ENCODE measurements around the gene COMT. TPM values are rescaled to one million over a fixed set of nuclear protein-coding genes. Genes with fewer than 3 reads are reported as not detected.

COMT gene
- total and polyA plus RNA-seq, 9 of the 15 experiments (the other 6 are each of a cell fraction or from before 2014, with no cell fraction given): 12.5 to 351 (median 155) TPM

- 0 out of 2 replicates have a peak, but pooled peaks have one; percentile 7 for TF ChIP-seq HDAC6 (IDR thresholded peaks at IDR 0.05; ENCODE audit: low read depth, low read length)
- TF ChIP-seq CBX3 (IDR thresholded peaks at IDR 0.05; ENCODE audit: borderline replicate concordance in 1 of 2, low read length in 2 of 2): no peak
- TF ChIP-seq MTF1 (CRISPR knock-in tag; IDR thresholded peaks at IDR 0.05; ENCODE audit: borderline replicate concordance): 0 out of 2 replicates have a peak, but pooled peaks have one; percentile 38
- TF ChIP-seq PCBP2 (IDR thresholded peaks at IDR 0.05; ENCODE audit: low read depth, low read length, poor library complexity, severe bottlenecking): no peak
- TF ChIP-seq GTF2F1 (IDR thresholded peaks at IDR 0.05; ENCODE audit: low read depth, low read length): no peak
- no peak for TF ChIP-seq E2F6 (IDR thresholded peaks at IDR 0.05; ENCODE audit: borderline replicate concordance in 1 of 2, extremely low read depth in 1 of 2, insufficient read depth in 1 of 2, insufficient read length in 1 of 2, low read depth in 1 of 2, low read length in 1 of 2, poor library complexity in 1 of 2, severe bottlenecking in 1 of 2)
- peak; percentile 78; the same call in 1 of the 2 replicates for TF ChIP-seq PRMT5 (CRISPR knock-in tag; IDR thresholded peaks at IDR 0.05)
- TF ChIP-seq, protein P1, sequence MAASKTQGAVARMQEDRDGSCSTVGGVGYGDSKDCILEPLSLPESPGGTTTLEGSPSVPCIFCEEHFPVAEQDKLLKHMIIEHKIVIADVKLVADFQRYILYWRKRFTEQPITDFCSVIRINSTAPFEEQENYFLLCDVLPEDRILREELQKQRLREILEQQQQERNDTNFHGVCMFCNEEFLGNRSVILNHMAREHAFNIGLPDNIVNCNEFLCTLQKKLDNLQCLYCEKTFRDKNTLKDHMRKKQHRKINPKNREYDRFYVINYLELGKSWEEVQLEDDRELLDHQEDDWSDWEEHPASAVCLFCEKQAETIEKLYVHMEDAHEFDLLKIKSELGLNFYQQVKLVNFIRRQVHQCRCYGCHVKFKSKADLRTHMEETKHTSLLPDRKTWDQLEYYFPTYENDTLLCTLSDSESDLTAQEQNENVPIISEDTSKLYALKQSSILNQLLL (CRISPR knock-in tag; IDR thresholded peaks at IDR 0.05; ENCODE audit: borderline replicate concordance): 0 out of 2 replicates have a peak, but pooled peaks have one; percentile 24
- 0 out of 4 replicates have a peak, but pooled peaks of 1 of the 2 experiments have one; percentile 48 for TF ChIP-seq SRF (CRISPR knock-in tag; IDR thresholded peaks at IDR 0.05)
- TF ChIP-seq, protein P2, sequence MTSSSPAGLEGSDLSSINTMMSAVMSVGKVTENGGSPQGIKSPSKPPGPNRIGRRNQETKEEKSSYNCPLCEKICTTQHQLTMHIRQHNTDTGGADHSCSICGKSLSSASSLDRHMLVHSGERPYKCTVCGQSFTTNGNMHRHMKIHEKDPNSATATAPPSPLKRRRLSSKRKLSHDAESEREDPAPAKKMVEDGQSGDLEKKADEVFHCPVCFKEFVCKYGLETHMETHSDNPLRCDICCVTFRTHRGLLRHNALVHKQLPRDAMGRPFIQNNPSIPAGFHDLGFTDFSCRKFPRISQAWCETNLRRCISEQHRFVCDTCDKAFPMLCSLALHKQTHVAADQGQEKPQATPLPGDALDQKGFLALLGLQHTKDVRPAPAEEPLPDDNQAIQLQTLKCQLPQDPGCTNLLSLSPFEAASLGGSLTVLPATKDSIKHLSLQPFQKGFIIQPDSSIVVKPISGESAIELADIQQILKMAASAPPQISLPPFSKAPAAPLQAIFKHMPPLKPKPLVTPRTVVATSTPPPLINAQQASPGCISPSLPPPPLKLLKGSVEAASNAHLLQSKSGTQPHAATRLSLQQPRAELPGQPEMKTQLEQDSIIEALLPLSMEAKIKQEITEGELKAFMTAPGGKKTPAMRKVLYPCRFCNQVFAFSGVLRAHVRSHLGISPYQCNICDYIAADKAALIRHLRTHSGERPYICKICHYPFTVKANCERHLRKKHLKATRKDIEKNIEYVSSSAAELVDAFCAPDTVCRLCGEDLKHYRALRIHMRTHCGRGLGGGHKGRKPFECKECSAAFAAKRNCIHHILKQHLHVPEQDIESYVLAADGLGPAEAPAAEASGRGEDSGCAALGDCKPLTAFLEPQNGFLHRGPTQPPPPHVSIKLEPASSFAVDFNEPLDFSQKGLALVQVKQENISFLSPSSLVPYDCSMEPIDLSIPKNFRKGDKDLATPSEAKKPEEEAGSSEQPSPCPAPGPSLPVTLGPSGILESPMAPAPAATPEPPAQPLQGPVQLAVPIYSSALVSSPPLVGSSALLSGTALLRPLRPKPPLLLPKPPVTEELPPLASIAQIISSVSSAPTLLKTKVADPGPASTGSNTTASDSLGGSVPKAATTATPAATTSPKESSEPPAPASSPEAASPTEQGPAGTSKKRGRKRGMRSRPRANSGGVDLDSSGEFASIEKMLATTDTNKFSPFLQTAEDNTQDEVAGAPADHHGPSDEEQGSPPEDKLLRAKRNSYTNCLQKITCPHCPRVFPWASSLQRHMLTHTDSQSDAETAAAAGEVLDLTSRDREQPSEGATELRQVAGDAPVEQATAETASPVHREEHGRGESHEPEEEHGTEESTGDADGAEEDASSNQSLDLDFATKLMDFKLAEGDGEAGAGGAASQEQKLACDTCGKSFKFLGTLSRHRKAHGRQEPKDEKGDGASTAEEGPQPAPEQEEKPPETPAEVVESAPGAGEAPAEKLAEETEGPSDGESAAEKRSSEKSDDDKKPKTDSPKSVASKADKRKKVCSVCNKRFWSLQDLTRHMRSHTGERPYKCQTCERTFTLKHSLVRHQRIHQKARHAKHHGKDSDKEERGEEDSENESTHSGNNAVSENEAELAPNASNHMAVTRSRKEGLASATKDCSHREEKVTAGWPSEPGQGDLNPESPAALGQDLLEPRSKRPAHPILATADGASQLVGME (CRISPR knock-in tag; IDR thresholded peaks at IDR 0.05): peak; percentile 52; the same call in 1 of the 2 replicates
- TF ChIP-seq ERF (CRISPR knock-in tag; IDR thresholded peaks at IDR 0.05): 0 out of 2 replicates have a peak, but pooled peaks have one; percentile 13
- TF ChIP-seq CBFB (CRISPR knock-in tag; IDR thresholded peaks at IDR 0.05): no peak
Measured at GRCh38 chr22:19966908-19967750, 25.6 kb downstream of the COMT start (continued).
